B cell (primary cell): ENCODE data around the gene PALLD. TPM values are rescaled to one million over a fixed set of nuclear protein-coding genes. Genes with fewer than 3 reads are reported as not detected.

Source experiments
- ATAC-seq: fragments of 200-7000 bp; cut with Tn5 transposase; one replicate; pipeline ENCODE4 v1.10.0; 2021; ENCODE audit warnings: low read depth, mild to moderate bottlenecking, moderate number of reproducible peaks, moderate library complexity
- CTCF ChIA-PET: fragments of 350-600 bp; sonication (Branson Sonifier 250); formaldehyde crosslinking; loops from one replicate; lab custom pipeline; 2021; ENCODE audit warnings: antibody characterized with exemption, inconsistent platforms; lab: Charles Lee
- POLR2A ChIA-PET: fragments of 350-600 bp; sonication (Branson Sonifier 250); formaldehyde crosslinking; loops from one replicate; lab custom pipeline; 2021; ENCODE audit warnings: antibody characterized with exemption; lab: Charles Lee
- DNase-seq: peaks from one replicate; pipeline ENCODE4 v3.0.0; 2013
- H2AFZ ChIP-seq: 2 replicates; pipeline ENCODE4 v1.6.1; 2012; ENCODE audit warnings: mild to moderate bottlenecking, low read depth, low read length; ENCODE audit not compliant: insufficient read depth, poor library complexity, severe bottlenecking
- H3K27ac ChIP-seq, 2 donors: 1 replicate in 1 of 2; 2 replicates in 1 of 2; pipeline ENCODE4 v1.5.1; 2012 to 2013; ENCODE audit warnings: low read length in 2 of 2, mild to moderate bottlenecking in 2 of 2, moderate library complexity in 1 of 2
- H3K27me3 ChIP-seq, 4 experiments: fragments of 200-600 bp in 1 of 4; sonication (generic) in 1 of 4; replicated peaks in 1 of 4; 1 replicate in 2 of 4; 2 replicates in 2 of 4; pipeline versions ENCODE4 v1.6.1 to v1.7.0; 2013 to 2016; ENCODE audit warnings: low read length in 3 of 4, mild to moderate bottlenecking in 2 of 4, mixed read lengths in 1 of 4, moderate library complexity in 1 of 4; ENCODE audit not compliant: insufficient read depth in 4 of 4, control insufficient read depth in 3 of 4; ENCODE audit errors: control extremely low read depth in 1 of 4
- H3K36me3 ChIP-seq, 2 experiments: replicated peaks in 1 of 2; 1 replicate in 1 of 2; 2 replicates in 1 of 2; pipeline versions ENCODE4 v1.6.1 to v1.7.1; 2013; ENCODE audit warnings: low read length in 1 of 2; ENCODE audit not compliant: insufficient read depth in 2 of 2, control insufficient read depth in 1 of 2; ENCODE audit errors: control extremely low read depth in 1 of 2, extremely low read depth in 1 of 2
- H3K4me1 ChIP-seq, 2 donors: fragments of 200-600 bp in 1 of 2; sonication (generic) in 1 of 2; 1 replicate in 1 of 2; 2 replicates in 1 of 2; pipeline versions ENCODE4 v1.5.1 to v1.6.1; 2013 to 2017; ENCODE audit warnings: low read length in 2 of 2; ENCODE audit not compliant: control insufficient read depth in 2 of 2, insufficient read depth in 2 of 2
- H3K4me2 ChIP-seq: replicated peaks from 2 replicates; pipeline ENCODE3; 2012; ENCODE audit warnings: mild to moderate bottlenecking, low read depth, low read length; ENCODE audit not compliant: poor library complexity, severe bottlenecking
- H3K4me3 ChIP-seq, 5 experiments: fragments of 200-600 bp in 1 of 5; sonication (generic) in 1 of 5; 1 replicate in 3 of 5; 2 replicates in 2 of 5; pipeline versions ENCODE4 v1.5.1 to v1.7.0; 2011 to 2016; ENCODE audit warnings: low read length in 4 of 5, mild to moderate bottlenecking in 4 of 5, low read depth in 2 of 5, control low read depth in 1 of 5, moderate library complexity in 1 of 5; ENCODE audit not compliant: insufficient read depth in 1 of 5; ENCODE audit errors: control extremely low read depth in 1 of 5, extremely low read depth in 1 of 5
- H3K79me2 ChIP-seq: fragments of 200-600 bp; sonication (generic); one replicate; pipeline ENCODE4 v1.6.0; 2016; ENCODE audit warnings: low read length; ENCODE audit not compliant: control insufficient read depth, insufficient read depth
- H3K9ac ChIP-seq: fragments of 200-600 bp; sonication (generic); 2 replicates; pipeline ENCODE4 v1.6.1; 2017; ENCODE audit warnings: mild to moderate bottlenecking, low read length, moderate library complexity
- H3K9me3 ChIP-seq, 3 donors: one replicate each; pipeline versions ENCODE4 v1.6.1 to v1.7.1; 2013; ENCODE audit warnings: low read length in 2 of 3; ENCODE audit not compliant: control insufficient read depth in 2 of 3, insufficient read depth in 1 of 3; ENCODE audit errors: control extremely low read depth in 1 of 3
- H4K20me1 ChIP-seq: 2 replicates; pipeline ENCODE4 v1.6.0; 2012; ENCODE audit warnings: mild to moderate bottlenecking, low read length; ENCODE audit not compliant: insufficient read depth, control insufficient read depth, poor library complexity, severe bottlenecking
- H3K27ac Mint-ChIP-seq: one replicate; pipeline ENCODE4 v1.8.0; 2021; ENCODE audit warnings: mixed read lengths
- H3K27me3 Mint-ChIP-seq: one replicate; pipeline ENCODE4 v1.8.0; 2021; ENCODE audit warnings: mixed read lengths
- H3K4me1 Mint-ChIP-seq: one replicate; pipeline ENCODE4 v1.8.0; 2021; ENCODE audit warnings: mixed read lengths
- H3K4me3 Mint-ChIP-seq: one replicate; pipeline ENCODE4 v1.8.0; 2021; ENCODE audit warnings: mixed read lengths
- H3K9me3 Mint-ChIP-seq: one replicate; pipeline ENCODE4 v1.8.0; 2022; ENCODE audit warnings: mixed read lengths; ENCODE audit not compliant: insufficient read depth
- CTCF ChIP-seq: fragments of 200-600 bp; IDR thresholded peaks from one replicate; pipeline ENCODE4 v1.8.0; 2022; ENCODE audit warnings: antibody characterized with exemption, mild to moderate bottlenecking
- EZH2 ChIP-seq: IDR thresholded peaks from 2 replicates; pipeline ENCODE4 v1.6.1; 2012; ENCODE audit warnings: borderline replicate concordance, low read depth, mild to moderate bottlenecking, moderate library complexity, low read length; ENCODE audit not compliant: insufficient read depth, poor library complexity, severe bottlenecking
- WGBS: methylation state at CpG from one replicate; pipeline ENCODE4 v1.1.5; 2013; ENCODE audit warnings: missing lambda C conversion rate; ENCODE audit not compliant: insufficient coverage; 5-methylcytosine and 5-hydroxymethylcytosine counted together
- intact Hi-C: fragments of 100-400 bp; cut with micrococcal nuclease; formaldehyde crosslinking; loops from one replicate; pipeline ENCODE4 v1.10.0; 2022
- polyA plus RNA-seq: library from polyadenylated mRNA; depleted of rRNA; stranded (reverse); fragments of >200 nt; gene quantifications from 2 replicates; pipeline ENCODE4 v1.2.3, GENCODE V29; 2012
- total RNA-seq, 2 donors: library from RNA; stranded (reverse); fragments of 120-200 nt in 1 of 2; gene quantifications; 1 replicate in 1 of 2; 2 replicates in 1 of 2; pipeline versions ENCODE4 v1.2.3 to v1.2.4, GENCODE V29; 2013 to 2022

The PALLD gene
- total and polyA plus RNA-seq, 2 donors (not counting 1 experiment from before 2014, with no cell fraction given): 0.63 to 0.71 TPM

DNA sequence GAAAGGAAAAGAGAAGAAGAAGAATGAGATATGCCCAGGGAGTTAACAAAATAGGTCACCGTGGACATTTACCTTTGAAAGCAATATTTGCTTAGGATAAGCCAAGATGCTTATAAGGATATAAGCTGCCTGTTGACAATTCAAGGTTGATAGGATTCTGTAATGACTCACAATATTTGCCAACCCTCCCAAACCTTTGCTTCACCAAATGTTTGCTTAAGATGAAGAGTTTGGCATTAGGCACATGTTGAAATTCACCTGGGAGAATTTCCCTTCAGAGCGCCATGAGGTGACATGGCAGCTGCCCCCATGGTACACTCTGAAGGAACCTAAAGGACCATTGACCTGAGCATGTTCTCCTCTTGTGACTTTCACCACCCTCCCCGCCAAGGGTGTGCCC, 4.6 kb downstream of the PALLD start:
- no peak overlapping the region for H3K27ac ChIP-seq
- H4K20me1 ChIP-seq: no peaks in the 10 kb centered on the region
- H2AFZ ChIP-seq: no peak overlapping the region
- H3K4me3 Mint-ChIP-seq: no peak overlapping the region
- no peaks in the 10 kb centered on the region for H3K36me3 ChIP-seq
- H3K4me1 ChIP-seq: peaks cover 0 to 6% of the 10 kb centered on the region in 2 donors
- 100% methylated on average over 1 of the region's 3 CpGs for WGBS
- TF ChIP-seq CTCF (no peak), EZH2 (no peak)
- no peak overlapping the region for H3K27ac Mint-ChIP-seq
- intact Hi-C loops: no loop called here
- POLR2A ChIA-PET: no interaction called here
- H3K9me3 ChIP-seq: peaks cover 0 to 4% (median 0%) of the 10 kb centered on the region in 3 donors
- H3K27me3 Mint-ChIP-seq: peaks cover 10% of the 10 kb centered on the region
- H3K79me2 ChIP-seq: no peaks in the 10 kb centered on the region
- no peak overlapping the region for H3K4me3 ChIP-seq
- H3K4me2 ChIP-seq: no peak overlapping the region
- no peaks in the 10 kb centered on the region for H3K9me3 Mint-ChIP-seq
- peaks cover 0 to 5% (median 0%) of the 10 kb centered on the region in 4 experiments for H3K27me3 ChIP-seq
- ATAC-seq (no peak), DNase-seq (no peak)
- no peak overlapping the region for H3K9ac ChIP-seq
- peaks cover 2% of the 10 kb centered on the region for H3K4me1 Mint-ChIP-seq
- CTCF ChIA-PET: no interaction called here

DNA sequence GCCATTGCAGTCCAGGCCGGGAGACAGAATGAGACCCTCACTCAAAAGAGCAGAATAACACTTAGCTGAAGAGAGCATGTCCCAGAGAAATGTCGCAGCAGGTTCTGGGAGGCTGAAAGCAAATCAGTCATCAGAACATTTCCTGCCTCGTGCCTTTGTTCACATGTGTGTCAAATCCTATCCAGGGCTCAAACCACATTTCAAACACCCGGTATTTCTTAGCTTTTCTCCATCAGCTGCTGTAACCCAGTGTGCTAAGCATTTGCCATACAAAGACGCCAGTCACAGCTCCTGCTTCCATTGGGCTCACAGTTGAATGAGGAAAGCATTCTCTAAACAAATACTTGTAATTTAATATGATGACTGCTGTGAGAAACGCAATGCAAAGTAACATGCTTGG, 6.0 kb downstream of the PALLD start:
- no peaks in the 10 kb centered on the region for H4K20me1 ChIP-seq
- H3K4me2 ChIP-seq: no peak overlapping the region
- H3K36me3 ChIP-seq: no peaks in the 10 kb centered on the region
- no peak overlapping the region for H3K9ac ChIP-seq
- intact Hi-C loops: no loop called here
- H3K27ac ChIP-seq: no peak overlapping the region
- H3K79me2 ChIP-seq: no peaks in the 10 kb centered on the region
- peaks cover 0 to 6% of the 10 kb centered on the region in 2 donors for H3K4me1 ChIP-seq
- H3K27me3 ChIP-seq: peaks cover 0 to 5% (median 0%) of the 10 kb centered on the region in 4 experiments
- DNase-seq: no peak
- H3K9me3 ChIP-seq: peaks cover 0 to 4% (median 0%) of the 10 kb centered on the region in 3 donors
- ChIA-PET POLR2A (no interaction called here), CTCF (interaction anchor here (1.1 kb wide), 1 partner anchor 40 kb away, joined by 3 read pairs; no protein-coding TSS in a partner anchor)
- no peak overlapping the region for H3K4me3 ChIP-seq
- no peak for ATAC-seq
- Mint-ChIP-seq H3K27ac (no peak overlapping the region), H3K4me1 (peaks cover 2% of the 10 kb centered on the region), H3K4me3 (no peak overlapping the region), H3K27me3 (peaks cover 4% of the 10 kb centered on the region), H3K9me3 (no peaks in the 10 kb centered on the region)
- no peak overlapping the region for H2AFZ ChIP-seq
- WGBS: 54% methylated on average over 5 of the region's 6 CpGs
- no peak for TF ChIP-seq CTCF
- no peak for TF ChIP-seq EZH2
